ENCODE results near the gene ARL16.

The ARL16 gene

GRCh38 chr17:81684442-81684911 lies 880 bp upstream of the ARL16 start:
- DNase-seq (ENCODE audit: low read depth): no peak
- peak overlapping the region; percentile 87 for H3K4me3 ChIP-seq (replicated peaks; ENCODE audit: low read depth, low read length)
- TF ChIP-seq CTCF (IDR thresholded peaks at IDR 0.05; ENCODE audit: low read length, missing control alignments): no peak

GRCh38 chr17:81683208-81683583 lies 401 bp downstream of the ARL16 start:
- no peak for TF ChIP-seq CTCF (IDR thresholded peaks at IDR 0.05; ENCODE audit: low read length, missing control alignments)
- H3K4me3 ChIP-seq (replicated peaks; ENCODE audit: low read depth, low read length): peak overlapping the region; percentile 87
- DNase-seq (ENCODE audit: low read depth): no peak

- H3K4me3 ChIP-seq (replicated peaks; ENCODE audit: low read depth, low read length): peak overlapping the region; percentile 87
- DNase-seq (ENCODE audit: low read depth): peak; percentile 11
- no peak for TF ChIP-seq CTCF (IDR thresholded peaks at IDR 0.05; ENCODE audit: low read length, missing control alignments)
Observed at GRCh38 chr17:81682565-81683207, 911 bp downstream of the ARL16 start.

GRCh38 chr17:81681672-81682071 lies 1.9 kb downstream of the ARL16 start:
- no peak overlapping the region for H3K4me3 ChIP-seq (replicated peaks; ENCODE audit: low read depth, low read length)
- no peak for DNase-seq (ENCODE audit: low read depth)
- TF ChIP-seq CTCF (IDR thresholded peaks at IDR 0.05; ENCODE audit: low read length, missing control alignments): no peak

- no peak overlapping the region for H3K4me3 ChIP-seq (replicated peaks; ENCODE audit: low read depth, low read length)
- no peak for DNase-seq (ENCODE audit: low read depth)
- no peak for TF ChIP-seq CTCF (IDR thresholded peaks at IDR 0.05; ENCODE audit: low read length, missing control alignments)
Observed at GRCh38 chr17:81680150-81680549, 3.4 kb downstream of the ARL16 start.

GRCh38 chr17:81676906-81677305 lies 6.7 kb downstream of the ARL16 start:
- H3K4me3 ChIP-seq (replicated peaks; ENCODE audit: low read depth, low read length): no peak overlapping the region
- TF ChIP-seq CTCF (IDR thresholded peaks at IDR 0.05; ENCODE audit: low read length, missing control alignments): no peak
- no peak for DNase-seq (ENCODE audit: low read depth)

All from fibroblast of pulmonary artery (primary cell).